22Rv1 (cell line): Measurements from ENCODE around the gene KNDC1.

Source experiments
- CTCF ChIP-seq: fragments of 450-650 bp; IDR thresholded peaks from 2 replicates; pipeline ENCODE4 v1.5.1; 2017; ENCODE audit warnings: mild to moderate bottlenecking
- ZFX ChIP-seq: fragments of 450-650 bp; IDR thresholded peaks from 2 replicates; pipeline ENCODE4 v1.6.1; 2017; ENCODE audit warnings: antibody characterized with exemption, borderline replicate concordance

- TF ChIP-seq CTCF (no peak), ZFX (no peak)
Measured at GRCh38 chr10:133259602-133259989, 99.6 kb downstream of the KNDC1 start.
